HepG2 (cell line): ENCODE data around the gene ZNF500. TPM values are rescaled to one million over a fixed set of nuclear protein-coding genes. Genes with fewer than 3 reads are reported as not detected.
A peak's percentile ranks its signal among the peaks of the same experiment; 100 is the strongest.

ENCODE experiments used
- ATAC-seq: fragments of 200-7000 bp; cut with Tn5 transposase; 3 replicates; pipeline ENCODE4 v1.9.1; 2020; ENCODE audit warnings: mild to moderate bottlenecking, moderate library complexity
- BruUV-seq: library from RNA; stranded (reverse); fragments of 400-500 nt; replicated peaks from 2 replicates; lab custom pipeline; 2021; lab: Mats Ljungman, UMichigan
- CTCF ChIA-PET: fragments of 300-600 bp; formaldehyde crosslinking; extraction: SDS; loops from one replicate; lab custom pipeline; 2021; ENCODE audit warnings: low total read pairs, inconsistent platforms, low intra/inter-chr PET ratio; lab: Yijun Ruan, JAX
- POLR2A ChIA-PET: fragments of 350-600 bp; sonication (Branson Sonifier 250); formaldehyde crosslinking; loops from one replicate; lab custom pipeline; 2020; ENCODE audit warnings: antibody characterized with exemption, inconsistent platforms; lab: Yijun Ruan, JAX
- DNase-seq: peaks from one replicate; pipeline ENCODE4 v3.0.0-alpha.2; 2015; ENCODE audit warnings: low spot score
- FAIRE-seq: peaks from 3 replicates; lab custom pipeline; 2011; peaks lifted over from hg19 to GRCh38; lab: Jason Lieb, UNC
- H2AFZ ChIP-seq: one replicate; pipeline ENCODE4 v1.6.1; 2011; ENCODE audit warnings: low read length, inconsistent platforms
- H3K27ac ChIP-seq: fragments of 300-600 bp; 3 replicates; pipeline ENCODE4 v1.8.0; 2011; ENCODE audit warnings: mixed run types, mild to moderate bottlenecking, mixed read lengths, low read length, inconsistent platforms; ENCODE audit not compliant: insufficient read depth; ENCODE audit errors: extremely low read length
- H3K27me3 ChIP-seq, 2 experiments: fragments of 200-600 bp in 1 of 2; 2 replicates in 1 of 2; 3 replicates in 1 of 2; pipeline versions ENCODE4 v1.6.0 to v1.8.0; 2011; ENCODE audit warnings: low read length in 2 of 2, mild to moderate bottlenecking in 2 of 2, moderate library complexity in 2 of 2, inconsistent platforms in 1 of 2; ENCODE audit not compliant: insufficient read depth in 2 of 2, control insufficient read depth in 1 of 2
- H3K36me3 ChIP-seq, 2 experiments: fragments of 200-600 bp in 1 of 2; replicated peaks in 1 of 2; 2 replicates in 1 of 2; 3 replicates in 1 of 2; pipeline versions ENCODE4 v1.5.1 to v1.8.0; 2011; ENCODE audit warnings: low read length in 2 of 2, inconsistent platforms in 1 of 2; ENCODE audit not compliant: insufficient read depth in 2 of 2, control insufficient read depth in 1 of 2
- H3K4me1 ChIP-seq: 2 replicates; pipeline ENCODE4 v1.5.1; 2012; ENCODE audit warnings: low read length, inconsistent platforms; ENCODE audit not compliant: insufficient read depth
- H3K4me2 ChIP-seq: 2 replicates; pipeline ENCODE4 v1.6.0; 2011; ENCODE audit warnings: low read depth, low read length, inconsistent platforms
- H3K4me3 ChIP-seq, 3 experiments: fragments of 200-600 bp in 1 of 3; sonication (generic), shearing (Covaris generic) in 1 of 3; replicated peaks in 1 of 3; 2 replicates each; pipeline ENCODE4 v1.5.1; 2011 to 2016; ENCODE audit warnings: low read length in 3 of 3, inconsistent platforms in 2 of 3, low read depth in 2 of 3, mild to moderate bottlenecking in 2 of 3, control low read depth in 1 of 3, mixed read lengths in 1 of 3; ENCODE audit not compliant: insufficient read depth in 1 of 3
- H3K79me2 ChIP-seq: one replicate; pipeline ENCODE4 v1.6.1; 2011; ENCODE audit warnings: low read length, inconsistent platforms; ENCODE audit not compliant: insufficient read depth
- H3K9ac ChIP-seq: 2 replicates; pipeline ENCODE4 v1.6.0; 2011; ENCODE audit warnings: mild to moderate bottlenecking, low read depth, low read length, inconsistent platforms; ENCODE audit not compliant: insufficient read depth
- H3K9me3 ChIP-seq: 2 replicates; pipeline ENCODE4 v1.5.1; 2012; ENCODE audit warnings: mild to moderate bottlenecking, low read length
- H4K20me1 ChIP-seq: 2 replicates; pipeline ENCODE4 v1.6.0; 2011; ENCODE audit warnings: inconsistent platforms, mild to moderate bottlenecking, low read length, moderate library complexity; ENCODE audit not compliant: insufficient read depth
- ATF4 ChIP-seq, 2 experiments: fragments of 450-650 bp in 1 of 2; sonication (generic) in 1 of 2; formaldehyde crosslinking; IDR thresholded peaks; 2 replicates each; pipeline versions ENCODE4 v1.5.0 to v1.8.0; 2020 to 2022; ENCODE audit warnings: mild to moderate bottlenecking in 1 of 2, missing genetic modification reagents in 1 of 2
- RFX5 ChIP-seq: IDR thresholded peaks from 2 replicates; pipeline ENCODE4 v1.6.1; 2011; ENCODE audit warnings: low read depth, low read length, improper control_type of control experiment
- ZNF556 ChIP-seq: sonication (generic); formaldehyde crosslinking; IDR thresholded peaks from 2 replicates; pipeline ENCODE4 v1.4.0; 2020; ENCODE audit warnings: mild to moderate bottlenecking, missing genetic modification reagents, borderline replicate concordance
- WGBS: methylation state at CpG from one replicate; pipeline ENCODE4 v1.1.6; 2017; ENCODE audit warnings: low lambda C conversion rate; 5-methylcytosine and 5-hydroxymethylcytosine counted together
- in situ Hi-C: cut with HindIII; loops from 2 replicates; pipeline ENCODE4 v1.10.0; 2017; ENCODE audit warnings: low pct_unique_long_range_greater_than_20kb; ENCODE audit not compliant: extremely low pct_ligation_motif_present
- intact Hi-C: fragments of 100-400 bp; cut with micrococcal nuclease; formaldehyde crosslinking; loops from one replicate; pipeline ENCODE4 v1.10.0; 2022; ENCODE audit not compliant: unreplicated experiment
- polyA plus RNA-seq, 8 experiments: library from polyadenylated mRNA; depleted of rRNA in 3 of 8; stranded (reverse) in 7 of 8; unstranded in 1 of 8; fragments of >200 nt; fragmentation: Illumina TruSeq in 4 of 8; extraction: Trizol in 4 of 8; gene quantifications; 2 replicates each; pipeline versions ENCODE4 v1.2.1 to v1.2.3, GENCODE V29; 2011 to 2016; ENCODE audit warnings: low read depth in 4 of 8, missing spikeins in 1 of 8, mixed read lengths in 1 of 8; ENCODE audit not compliant: insufficient read depth in 1 of 8
- total RNA-seq, 5 experiments: library from RNA; depleted of rRNA; stranded (reverse); fragments of >200 nt; fragmentation: Illumina TruSeq; extraction: Trizol; gene quantifications; 2 replicates each; pipeline ENCODE4 v1.2.3, GENCODE V29; 2016; ENCODE audit warnings: low read depth in 1 of 5
- TF ChIP-seq, protein P1 (sequence below): sonication (generic); formaldehyde crosslinking; IDR thresholded peaks from 2 replicates; pipeline ENCODE4 v1.5.0; 2020; ENCODE audit warnings: mild to moderate bottlenecking, missing genetic modification reagents, moderate library complexity

The ZNF500 gene
- total and polyA plus RNA-seq, 2 of the 13 experiments (the other 11 are each of a cell fraction or from before 2014, with no cell fraction given), result 6.1 to 12.2 TPM

GRCh38 chr16:4805231-4805630 lies 38.3 kb upstream of the ZNF500 start:
- TF ChIP-seq ZNF556 (CRISPR knock-in tag) (no peak), ATF4 (CRISPR knock-in tag; IDR thresholded peaks at IDR 0.05) (no peak), RFX5 (no peak)
- TF ChIP-seq, protein P1, sequence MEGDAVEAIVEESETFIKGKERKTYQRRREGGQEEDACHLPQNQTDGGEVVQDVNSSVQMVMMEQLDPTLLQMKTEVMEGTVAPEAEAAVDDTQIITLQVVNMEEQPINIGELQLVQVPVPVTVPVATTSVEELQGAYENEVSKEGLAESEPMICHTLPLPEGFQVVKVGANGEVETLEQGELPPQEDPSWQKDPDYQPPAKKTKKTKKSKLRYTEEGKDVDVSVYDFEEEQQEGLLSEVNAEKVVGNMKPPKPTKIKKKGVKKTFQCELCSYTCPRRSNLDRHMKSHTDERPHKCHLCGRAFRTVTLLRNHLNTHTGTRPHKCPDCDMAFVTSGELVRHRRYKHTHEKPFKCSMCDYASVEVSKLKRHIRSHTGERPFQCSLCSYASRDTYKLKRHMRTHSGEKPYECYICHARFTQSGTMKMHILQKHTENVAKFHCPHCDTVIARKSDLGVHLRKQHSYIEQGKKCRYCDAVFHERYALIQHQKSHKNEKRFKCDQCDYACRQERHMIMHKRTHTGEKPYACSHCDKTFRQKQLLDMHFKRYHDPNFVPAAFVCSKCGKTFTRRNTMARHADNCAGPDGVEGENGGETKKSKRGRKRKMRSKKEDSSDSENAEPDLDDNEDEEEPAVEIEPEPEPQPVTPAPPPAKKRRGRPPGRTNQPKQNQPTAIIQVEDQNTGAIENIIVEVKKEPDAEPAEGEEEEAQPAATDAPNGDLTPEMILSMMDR (CRISPR knock-in tag), result 0 out of 2 replicates have a peak, but pooled peaks have one; percentile 10

More at GRCh38 chr16:4805231-4805630, 38.3 kb upstream of the ZNF500 start:
- H2AFZ ChIP-seq, result no peak overlapping the region
- ChIA-PET CTCF (no interaction called here), POLR2A (no interaction called here)
- no peak overlapping the region for H3K27ac ChIP-seq
- BruUV-seq, result no TSS peak
- in situ Hi-C loops, result no loop called here
- no peak overlapping the region for H3K4me3 ChIP-seq
- ATAC-seq (no peak), FAIRE-seq (no peak), DNase-seq (no peak)
- peaks cover 1 to 36% of the 10 kb centered on the region in 2 experiments; a peak in 3 of 5 replicates for H3K36me3 ChIP-seq
- no peak overlapping the region for H3K4me2 ChIP-seq
- no peaks in the 10 kb centered on the region for H3K27me3 ChIP-seq
- intact Hi-C loops, result no loop called here
- no peaks in the 10 kb centered on the region for H4K20me1 ChIP-seq
- 97% methylated on average over 10 of the region's 11 CpGs for WGBS
- no peaks in the 10 kb centered on the region for H3K79me2 ChIP-seq
- no peak overlapping the region for H3K9ac ChIP-seq
- no peaks in the 10 kb centered on the region for H3K9me3 ChIP-seq
- H3K4me1 ChIP-seq, result peaks cover 19% of the 10 kb centered on the region
